WERI-Rb-1 (cell line): ENCODE results near the gene TNRC6A.

Experiments
- DNase-seq: peaks from one replicate; pipeline ENCODE4 v3.0.0-alpha.2; 2020
- H3K27ac ChIP-seq: fragments of 250-450 bp; sonication (Bioruptor Pico); 2 replicates; pipeline ENCODE4 v1.5.1; 2020; ENCODE audit warnings: mild to moderate bottlenecking, moderate library complexity
- H3K27me3 ChIP-seq: fragments of 250-450 bp; sonication (Bioruptor Pico); 2 replicates; pipeline ENCODE4 v1.5.1; 2021; ENCODE audit warnings: mild to moderate bottlenecking, low read depth, moderate library complexity; ENCODE audit not compliant: insufficient read depth, severe bottlenecking
- H3K36me3 ChIP-seq: fragments of 250-450 bp; sonication (Bioruptor Pico); 2 replicates; pipeline ENCODE4 v1.5.1; 2020; ENCODE audit warnings: mild to moderate bottlenecking, moderate library complexity
- H3K4me3 ChIP-seq: 2 replicates; pipeline ENCODE4 v1.5.1; 2011; ENCODE audit warnings: low read depth, mild to moderate bottlenecking, control low read depth, low read length
- H3K9me3 ChIP-seq: fragments of 250-450 bp; sonication (Bioruptor Pico); 2 replicates; pipeline ENCODE4 v1.5.1; 2021; ENCODE audit warnings: mild to moderate bottlenecking, moderate library complexity; ENCODE audit not compliant: severe bottlenecking
- TF ChIP-seq, protein P1 (sequence below): IDR thresholded peaks from 2 replicates; pipeline ENCODE4 v1.5.1; 2011; ENCODE audit warnings: low read depth, mild to moderate bottlenecking, control low read depth, inconsistent platforms, low read length

The TNRC6A gene

DNA sequence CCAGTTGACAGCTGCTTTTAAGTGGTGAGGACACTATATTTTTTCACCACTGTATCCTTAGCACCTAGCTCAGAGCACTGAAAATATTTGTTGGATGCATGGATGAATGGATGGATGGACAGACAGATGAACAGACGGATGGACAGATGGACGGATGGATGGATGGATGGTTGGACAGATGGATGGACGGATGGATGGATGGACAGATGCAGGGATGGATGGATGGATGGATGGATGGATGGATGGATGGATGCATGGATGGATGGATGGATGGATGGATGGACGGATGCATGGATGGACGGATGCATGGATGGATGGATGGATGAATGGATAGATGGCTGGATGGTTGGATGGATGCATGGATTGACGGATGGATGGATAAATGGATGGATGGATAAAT lies 103.9 kb downstream of the TNRC6A start:
- DNase-seq = no peak
- Histone ChIP-seq H3K27ac (no peak overlapping the region), H3K27me3 (no peaks in the 10 kb centered on the region), H3K4me3 (no peak overlapping the region), H3K9me3 (no peaks in the 10 kb centered on the region), H3K36me3 (no peaks in the 10 kb centered on the region; the same call in 1 of the 2 replicates)
- TF ChIP-seq, protein P1, sequence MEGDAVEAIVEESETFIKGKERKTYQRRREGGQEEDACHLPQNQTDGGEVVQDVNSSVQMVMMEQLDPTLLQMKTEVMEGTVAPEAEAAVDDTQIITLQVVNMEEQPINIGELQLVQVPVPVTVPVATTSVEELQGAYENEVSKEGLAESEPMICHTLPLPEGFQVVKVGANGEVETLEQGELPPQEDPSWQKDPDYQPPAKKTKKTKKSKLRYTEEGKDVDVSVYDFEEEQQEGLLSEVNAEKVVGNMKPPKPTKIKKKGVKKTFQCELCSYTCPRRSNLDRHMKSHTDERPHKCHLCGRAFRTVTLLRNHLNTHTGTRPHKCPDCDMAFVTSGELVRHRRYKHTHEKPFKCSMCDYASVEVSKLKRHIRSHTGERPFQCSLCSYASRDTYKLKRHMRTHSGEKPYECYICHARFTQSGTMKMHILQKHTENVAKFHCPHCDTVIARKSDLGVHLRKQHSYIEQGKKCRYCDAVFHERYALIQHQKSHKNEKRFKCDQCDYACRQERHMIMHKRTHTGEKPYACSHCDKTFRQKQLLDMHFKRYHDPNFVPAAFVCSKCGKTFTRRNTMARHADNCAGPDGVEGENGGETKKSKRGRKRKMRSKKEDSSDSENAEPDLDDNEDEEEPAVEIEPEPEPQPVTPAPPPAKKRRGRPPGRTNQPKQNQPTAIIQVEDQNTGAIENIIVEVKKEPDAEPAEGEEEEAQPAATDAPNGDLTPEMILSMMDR = no peak

DNA sequence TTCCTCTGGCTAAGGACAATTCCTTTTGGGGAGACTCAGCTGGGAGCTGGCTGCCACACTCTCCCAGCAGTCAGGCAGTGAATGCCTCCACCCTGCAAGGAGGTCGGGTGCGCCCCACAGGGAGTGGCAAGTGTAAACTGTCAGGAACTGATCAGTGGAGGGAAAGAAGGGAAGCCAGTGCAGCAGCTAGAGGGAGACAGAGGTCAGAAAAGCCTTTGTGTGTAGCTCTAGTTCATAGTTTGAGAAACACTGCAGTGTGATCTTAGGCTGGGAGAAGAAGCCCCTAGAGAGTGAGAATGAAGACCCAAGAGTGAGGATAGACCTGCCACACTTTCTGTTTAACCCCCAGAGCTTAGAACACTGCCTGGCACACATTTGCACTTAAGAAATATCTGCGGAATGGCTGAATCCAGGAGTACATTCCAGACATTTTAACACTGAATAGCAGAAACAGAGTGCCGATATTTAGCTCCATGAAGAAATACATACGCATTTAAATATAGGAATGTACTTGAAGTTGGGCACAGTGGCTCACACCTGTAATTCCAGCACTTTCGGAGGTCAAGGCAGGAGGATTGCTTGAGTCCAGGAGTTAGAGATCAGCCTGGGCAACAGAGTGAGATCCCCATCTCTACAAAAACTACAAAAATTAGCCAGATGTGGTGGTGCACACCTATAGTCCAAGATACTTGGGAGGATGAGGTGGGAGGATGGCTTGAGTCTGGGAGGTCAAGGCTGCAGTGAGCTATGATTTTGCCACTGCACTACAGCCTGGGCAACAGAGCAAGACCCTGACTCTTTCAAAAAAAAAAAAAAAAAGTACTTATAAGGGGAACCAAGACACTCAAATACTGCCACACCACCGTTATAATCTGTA lies 105.2 kb downstream of the TNRC6A start:
- no peaks in the 10 kb centered on the region for H3K9me3 ChIP-seq
- no peak overlapping the region for H3K27ac ChIP-seq
- no peaks in the 10 kb centered on the region for H3K36me3 ChIP-seq
- DNase-seq = peak; percentile 61
- H3K27me3 ChIP-seq = no peaks in the 10 kb centered on the region
- TF ChIP-seq, protein P1 = peak; percentile 90
- H3K4me3 ChIP-seq = no peak overlapping the region

DNA sequence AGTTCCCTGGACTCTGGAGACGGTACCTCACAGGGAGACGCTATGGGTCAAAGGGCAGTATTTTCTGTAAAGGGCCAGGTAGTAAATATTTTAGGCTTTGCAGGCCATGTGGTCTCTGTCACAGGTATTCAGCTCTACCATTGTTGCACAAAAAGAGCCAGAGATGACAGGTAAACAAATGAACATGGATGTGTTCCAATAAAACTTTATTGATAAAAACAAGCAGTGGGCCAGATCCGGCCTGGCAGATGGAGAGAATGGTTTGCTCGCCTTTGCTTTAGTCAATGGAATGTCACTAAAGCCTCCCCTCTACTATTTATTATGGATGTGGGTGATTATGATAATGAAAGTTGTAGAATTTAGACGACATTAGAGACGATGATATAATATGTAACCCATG lies 107.4 kb downstream of the TNRC6A start:
- no peaks in the 10 kb centered on the region for H3K27me3 ChIP-seq
- no peaks in the 10 kb centered on the region for H3K9me3 ChIP-seq
- TF ChIP-seq, protein P1 = no peak
- H3K4me3 ChIP-seq = no peak overlapping the region
- H3K36me3 ChIP-seq = no peaks in the 10 kb centered on the region
- no peak overlapping the region for H3K27ac ChIP-seq
- DNase-seq = no peak

DNA sequence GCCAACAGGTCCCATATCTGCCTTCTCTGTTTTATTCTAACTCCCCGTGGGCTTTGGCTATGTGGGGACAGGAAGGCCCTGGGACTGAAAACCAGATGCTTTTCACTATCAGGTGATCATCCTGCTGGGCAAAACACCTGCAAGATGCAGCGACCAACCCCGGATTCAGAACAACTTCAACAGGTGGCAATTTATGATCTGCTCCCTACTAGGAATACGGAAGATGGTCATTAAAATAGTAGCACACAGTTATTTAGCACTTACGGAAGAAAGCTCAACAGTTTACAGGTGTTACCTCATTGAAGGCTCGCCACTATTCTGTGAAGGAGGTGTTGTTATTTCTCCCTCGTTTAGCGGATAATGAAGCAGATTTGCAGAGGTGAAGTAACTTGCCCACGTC lies 108.5 kb downstream of the TNRC6A start:
- Histone ChIP-seq H3K27me3 (no peaks in the 10 kb centered on the region), H3K27ac (no peak overlapping the region), H3K4me3 (no peak overlapping the region), H3K9me3 (no peaks in the 10 kb centered on the region), H3K36me3 (no peaks in the 10 kb centered on the region)
- TF ChIP-seq, protein P1 = no peak
- no peak for DNase-seq

GRCh38 chr16:24838554-24839266 lies 109.3 kb downstream of the TNRC6A start:
- TF ChIP-seq, protein P1 = no peak
- no peak overlapping the region for H3K27ac ChIP-seq
- DNase-seq = no peak

More at GRCh38 chr16:24838554-24839266, 109.3 kb downstream of the TNRC6A start:
- H3K36me3 ChIP-seq = no peaks in the 10 kb centered on the region
- H3K9me3 ChIP-seq = no peaks in the 10 kb centered on the region
- H3K27me3 ChIP-seq = no peaks in the 10 kb centered on the region
- no peak overlapping the region for H3K4me3 ChIP-seq
